ENCODE results near the gene CREB5. TPM values are rescaled to one million over a fixed set of nuclear protein-coding genes. Genes with fewer than 3 reads are reported as not detected.

Gene CREB5
- total RNA-seq, 4 donors from 2014 or later: 11.9 to 25.3 (median 14.4) TPM

DNA sequence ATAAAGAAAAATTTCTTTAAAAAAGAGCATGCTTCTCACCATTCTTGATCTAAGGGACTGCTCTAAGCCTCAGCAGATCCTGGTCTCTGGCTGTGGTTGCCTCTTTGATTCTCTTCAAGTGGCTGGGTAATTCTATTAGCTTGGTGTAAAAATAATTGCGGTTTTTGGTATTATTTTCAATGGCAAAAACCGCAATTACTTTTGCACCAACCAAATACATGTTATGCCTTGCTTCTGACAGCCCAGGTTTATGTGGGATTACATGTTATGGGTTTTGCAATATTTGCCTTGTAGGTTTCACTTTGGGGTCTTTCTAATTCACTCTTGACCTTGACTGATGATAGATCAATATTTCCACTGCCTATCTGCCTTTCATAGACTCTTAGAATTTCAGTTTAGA lies 20.0 kb upstream of the CREB5 start:
- TF ChIP-seq, protein P1, sequence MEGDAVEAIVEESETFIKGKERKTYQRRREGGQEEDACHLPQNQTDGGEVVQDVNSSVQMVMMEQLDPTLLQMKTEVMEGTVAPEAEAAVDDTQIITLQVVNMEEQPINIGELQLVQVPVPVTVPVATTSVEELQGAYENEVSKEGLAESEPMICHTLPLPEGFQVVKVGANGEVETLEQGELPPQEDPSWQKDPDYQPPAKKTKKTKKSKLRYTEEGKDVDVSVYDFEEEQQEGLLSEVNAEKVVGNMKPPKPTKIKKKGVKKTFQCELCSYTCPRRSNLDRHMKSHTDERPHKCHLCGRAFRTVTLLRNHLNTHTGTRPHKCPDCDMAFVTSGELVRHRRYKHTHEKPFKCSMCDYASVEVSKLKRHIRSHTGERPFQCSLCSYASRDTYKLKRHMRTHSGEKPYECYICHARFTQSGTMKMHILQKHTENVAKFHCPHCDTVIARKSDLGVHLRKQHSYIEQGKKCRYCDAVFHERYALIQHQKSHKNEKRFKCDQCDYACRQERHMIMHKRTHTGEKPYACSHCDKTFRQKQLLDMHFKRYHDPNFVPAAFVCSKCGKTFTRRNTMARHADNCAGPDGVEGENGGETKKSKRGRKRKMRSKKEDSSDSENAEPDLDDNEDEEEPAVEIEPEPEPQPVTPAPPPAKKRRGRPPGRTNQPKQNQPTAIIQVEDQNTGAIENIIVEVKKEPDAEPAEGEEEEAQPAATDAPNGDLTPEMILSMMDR (IDR thresholded peaks at IDR 0.05; ENCODE audit: low read depth): no peak

DNA sequence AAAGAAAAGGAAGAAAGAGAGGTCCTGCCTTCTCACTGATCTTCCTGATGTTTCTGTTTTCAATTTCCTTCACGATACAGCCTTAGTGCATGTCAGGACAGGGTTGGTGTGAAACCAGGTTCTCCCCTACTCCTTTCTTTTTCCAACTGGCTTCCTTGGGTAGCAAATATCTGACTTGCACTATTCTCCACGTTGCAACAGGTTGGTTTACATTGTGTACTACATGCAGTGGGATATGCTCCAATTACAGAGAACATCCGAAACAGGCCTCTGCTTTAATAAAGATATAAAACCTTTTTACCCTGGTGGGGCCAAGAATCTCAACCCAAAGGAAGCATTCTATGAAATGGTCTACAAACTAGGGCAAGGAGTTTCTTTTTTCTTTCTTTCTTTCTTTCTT lies 16.9 kb upstream of the CREB5 start:
- TF ChIP-seq, protein P1 (IDR thresholded peaks at IDR 0.05; ENCODE audit: low read depth): no peak

DNA sequence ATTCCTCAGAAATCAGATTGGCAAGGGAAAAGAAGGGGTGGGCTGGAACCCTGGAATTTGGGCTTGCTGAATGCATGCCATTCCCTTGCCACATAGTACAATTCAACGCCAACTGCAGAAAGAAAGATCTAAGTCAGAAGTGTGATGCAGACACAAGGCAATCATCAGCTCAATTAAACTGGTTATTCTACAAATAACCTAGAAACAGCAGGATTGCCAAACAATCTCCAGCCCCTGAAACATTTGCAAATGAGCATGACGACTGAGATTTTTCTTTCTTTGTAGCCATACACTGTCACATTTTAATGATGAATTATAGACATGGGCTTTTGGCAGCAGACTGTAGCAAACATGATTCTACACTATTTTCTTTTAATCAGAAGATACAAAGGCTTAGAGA lies 16.5 kb upstream of the CREB5 start:
- TF ChIP-seq, protein P1 (IDR thresholded peaks at IDR 0.05; ENCODE audit: low read depth): no peak

DNA sequence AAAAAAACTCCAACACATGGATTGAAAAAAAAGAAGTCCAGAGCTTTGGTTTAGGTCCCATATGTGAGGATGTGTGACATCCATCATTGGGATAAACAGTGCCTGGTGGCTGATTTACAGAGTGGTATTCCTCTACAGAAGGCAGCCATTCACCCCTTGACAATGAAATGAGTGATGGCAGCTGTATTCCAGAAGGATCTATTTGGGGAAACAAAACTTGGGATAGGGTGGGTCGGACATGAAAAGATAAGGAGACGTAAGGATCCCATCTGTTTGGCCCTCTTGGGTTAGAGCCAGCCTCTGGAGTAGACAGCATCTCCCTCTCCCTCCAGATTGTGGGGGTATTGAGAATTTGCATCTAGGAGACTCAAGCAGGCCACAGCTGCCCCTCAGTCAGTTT lies 15.2 kb upstream of the CREB5 start:
- TF ChIP-seq, protein P1 (IDR thresholded peaks at IDR 0.05; ENCODE audit: low read depth): no peak

- TF ChIP-seq, protein P1 (IDR thresholded peaks at IDR 0.05; ENCODE audit: low read depth): no peak
Measured at GRCh38 chr7:28400838-28401360, 11.4 kb upstream of the CREB5 start.

- TF ChIP-seq, protein P1 (IDR thresholded peaks at IDR 0.05; ENCODE audit: low read depth): no peak
Measured at GRCh38 chr7:28405662-28406061, 6.7 kb upstream of the CREB5 start.

GRCh38 chr7:28406192-28406591 lies 6.1 kb upstream of the CREB5 start:
- TF ChIP-seq, protein P1 (IDR thresholded peaks at IDR 0.05; ENCODE audit: low read depth): no peak

Data from subcutaneous adipose tissue (tissue), 4 donors.